Thyroid gland (tissue), 4 donors: ENCODE data around the gene ANKRD31. TPM values are rescaled to one million over a fixed set of nuclear protein-coding genes. Genes with fewer than 3 reads are reported as not detected.

ENCODE experiments used
- DNase-seq, 2 donors: peaks; one replicate each; pipeline ENCODE4 v3.0.0-alpha.2; 2019
- H3K27ac ChIP-seq, 3 donors: fragments of 200-600 bp; sonication (generic); 1 replicate in 2 of 3; 2 replicates in 1 of 3; pipeline ENCODE4 v1.5.1; 2016 to 2019; ENCODE audit warnings: mild to moderate bottlenecking in 1 of 3, moderate library complexity in 1 of 3
- H3K27me3 ChIP-seq: fragments of 200-600 bp; sonication (generic); one replicate; pipeline ENCODE4 v1.5.1; 2019
- H3K36me3 ChIP-seq, 2 donors: fragments of 200-600 bp; sonication (generic); one replicate each; pipeline ENCODE4 v1.5.1; 2016 to 2019
- H3K4me1 ChIP-seq, 2 donors: fragments of 200-600 bp; sonication (generic); one replicate each; pipeline ENCODE4 v1.5.1; 2017 to 2019
- H3K4me3 ChIP-seq, 3 donors: fragments of 200-600 bp; sonication (generic); replicated peaks in 1 of 3; 1 replicate in 2 of 3; 2 replicates in 1 of 3; pipeline ENCODE4 v1.5.1; 2016; ENCODE audit warnings: mild to moderate bottlenecking in 1 of 3
- H3K9me3 ChIP-seq: fragments of 200-600 bp; sonication (generic); one replicate; pipeline ENCODE4 v1.5.1; 2017
- POLR2A ChIP-seq, 2 donors: fragments of 450-650 bp; IDR thresholded peaks; one replicate each; pipeline ENCODE4 v1.6.1; 2017; ENCODE audit warnings: antibody characterized with exemption in 2 of 2, mild to moderate bottlenecking in 2 of 2, moderate library complexity in 1 of 2
- WGBS, 2 donors: methylation state at CpG; one replicate each; pipeline ENCODE4 v1.1.5; 2017; 5-methylcytosine and 5-hydroxymethylcytosine counted together
- intact Hi-C: fragments of 100-400 bp; cut with DNase I; formaldehyde crosslinking; loops from one replicate; pipeline ENCODE4 v1.15.1; 2023
- total RNA-seq, 4 donors: library from RNA; depleted of rRNA; stranded (reverse); fragments of >200 nt; gene quantifications; one replicate each; pipeline ENCODE4 v1.2.3, GENCODE V29; 2016
- TF ChIP-seq, protein P1 (sequence below), 6 experiments: fragments of 200-600 bp in 3 of 6; fragments of 450-650 bp in 3 of 6; sonication (generic) in 3 of 6; IDR thresholded peaks; one replicate each; pipeline ENCODE4 v1.5.1; 2016 to 2019; ENCODE audit warnings: antibody characterized with exemption in 6 of 6, mild to moderate bottlenecking in 2 of 6, inconsistent platforms in 1 of 6, moderate library complexity in 1 of 6

The ANKRD31 gene
- total RNA-seq, 4 donors from 2014 or later, result 0.11 to 0.81 (median 0.33) TPM

DNA sequence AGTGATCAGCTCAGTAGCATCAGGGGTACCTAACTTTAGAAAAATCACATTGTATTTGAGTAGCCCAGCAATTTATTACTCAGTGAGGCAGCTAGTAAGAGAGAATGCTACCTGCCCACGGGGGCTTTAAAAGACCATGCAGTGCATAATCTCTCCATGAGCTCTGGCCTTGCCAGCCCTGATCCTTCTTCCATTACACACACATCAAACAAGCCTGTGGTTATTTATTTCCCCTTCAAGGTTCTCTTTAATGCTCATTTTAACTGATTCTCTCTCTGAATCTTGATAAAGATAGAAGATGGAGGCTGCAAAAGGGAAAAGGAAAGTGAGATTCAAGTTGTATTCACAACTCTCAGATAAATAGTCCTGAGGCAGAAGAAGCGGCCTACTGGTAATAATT is 22.3 kb downstream of the ANKRD31 start:
- no peak overlapping the region for H3K27ac ChIP-seq
- TF ChIP-seq, protein P1, sequence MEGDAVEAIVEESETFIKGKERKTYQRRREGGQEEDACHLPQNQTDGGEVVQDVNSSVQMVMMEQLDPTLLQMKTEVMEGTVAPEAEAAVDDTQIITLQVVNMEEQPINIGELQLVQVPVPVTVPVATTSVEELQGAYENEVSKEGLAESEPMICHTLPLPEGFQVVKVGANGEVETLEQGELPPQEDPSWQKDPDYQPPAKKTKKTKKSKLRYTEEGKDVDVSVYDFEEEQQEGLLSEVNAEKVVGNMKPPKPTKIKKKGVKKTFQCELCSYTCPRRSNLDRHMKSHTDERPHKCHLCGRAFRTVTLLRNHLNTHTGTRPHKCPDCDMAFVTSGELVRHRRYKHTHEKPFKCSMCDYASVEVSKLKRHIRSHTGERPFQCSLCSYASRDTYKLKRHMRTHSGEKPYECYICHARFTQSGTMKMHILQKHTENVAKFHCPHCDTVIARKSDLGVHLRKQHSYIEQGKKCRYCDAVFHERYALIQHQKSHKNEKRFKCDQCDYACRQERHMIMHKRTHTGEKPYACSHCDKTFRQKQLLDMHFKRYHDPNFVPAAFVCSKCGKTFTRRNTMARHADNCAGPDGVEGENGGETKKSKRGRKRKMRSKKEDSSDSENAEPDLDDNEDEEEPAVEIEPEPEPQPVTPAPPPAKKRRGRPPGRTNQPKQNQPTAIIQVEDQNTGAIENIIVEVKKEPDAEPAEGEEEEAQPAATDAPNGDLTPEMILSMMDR (IDR thresholded peaks at IDR 0.05), result no peak
- no peak for TF ChIP-seq POLR2A (IDR thresholded peaks at IDR 0.05)
- intact Hi-C loops, result no loop called here
- no peaks in the 10 kb centered on the region for H3K9me3 ChIP-seq
- no peak for DNase-seq
- H3K4me1 ChIP-seq, result no peaks in the 10 kb centered on the region
- no peaks in the 10 kb centered on the region for H3K27me3 ChIP-seq
- WGBS, 2 donors, result 83 to 86% methylated on average over 2 of the region's 2 CpGs
- no peak overlapping the region for H3K4me3 ChIP-seq
- no peaks in the 10 kb centered on the region for H3K36me3 ChIP-seq

DNA sequence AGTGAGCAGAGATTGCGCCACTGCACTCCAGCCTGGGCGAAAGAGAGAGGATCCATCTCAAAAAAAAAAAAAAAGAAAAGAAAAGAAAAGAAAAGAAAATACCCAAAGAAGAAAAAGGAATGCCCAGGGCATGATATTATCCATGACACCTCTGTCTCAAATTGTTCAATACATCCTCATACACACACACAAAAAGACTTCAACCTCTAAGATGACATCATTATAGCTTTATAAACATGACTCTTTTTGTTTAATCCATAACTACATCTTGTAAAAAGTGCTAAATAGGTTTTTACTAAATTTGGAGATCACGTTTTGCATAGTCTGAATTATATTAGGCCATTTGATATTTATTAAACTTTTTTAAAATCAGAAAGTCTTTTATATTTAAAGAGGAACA is 33.1 kb downstream of the ANKRD31 start:
- no peaks in the 10 kb centered on the region for H3K36me3 ChIP-seq
- no peak overlapping the region for H3K4me3 ChIP-seq
- no peak for DNase-seq
- H3K9me3 ChIP-seq, result no peaks in the 10 kb centered on the region
- H3K27ac ChIP-seq, result no peak overlapping the region
- 92 to 95% methylated on average over 3 of the region's 3 CpGs for WGBS, 2 donors
- no peaks in the 10 kb centered on the region for H3K4me1 ChIP-seq
- intact Hi-C loops, result no loop called here
- TF ChIP-seq, protein P1 (IDR thresholded peaks at IDR 0.05), result no peak
- TF ChIP-seq POLR2A (IDR thresholded peaks at IDR 0.05), result no peak
- no peaks in the 10 kb centered on the region for H3K27me3 ChIP-seq

DNA sequence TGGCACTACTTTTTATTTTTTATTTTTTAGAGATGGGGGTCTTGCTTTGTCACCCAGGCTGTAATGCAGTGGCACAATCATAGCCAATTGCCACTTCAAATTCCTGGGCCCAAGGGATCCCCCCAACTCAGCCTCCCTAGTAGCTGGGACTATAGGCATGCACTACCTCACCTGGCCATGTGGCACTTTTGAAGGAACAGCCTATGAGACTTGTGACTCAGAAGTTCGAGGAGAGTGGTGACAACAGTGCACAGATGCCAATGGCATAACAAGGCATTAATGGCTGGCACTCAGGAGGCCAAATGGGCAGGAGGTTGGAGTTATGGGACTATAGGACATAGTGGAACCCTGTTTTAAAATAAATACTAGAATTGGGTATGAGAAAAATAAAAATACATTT is 33.7 kb downstream of the ANKRD31 start:
- intact Hi-C loops, result no loop called here
- H3K36me3 ChIP-seq, result no peaks in the 10 kb centered on the region
- H3K27ac ChIP-seq, result no peak overlapping the region
- no peak for TF ChIP-seq POLR2A (IDR thresholded peaks at IDR 0.05)
- TF ChIP-seq, protein P1 (IDR thresholded peaks at IDR 0.05), result no peak
- WGBS, 2 donors, result 75 to 84% methylated on average over 1 of the region's 1 CpG
- H3K4me3 ChIP-seq, result no peak overlapping the region
- H3K9me3 ChIP-seq, result no peaks in the 10 kb centered on the region
- no peak for DNase-seq
- no peaks in the 10 kb centered on the region for H3K4me1 ChIP-seq
- no peaks in the 10 kb centered on the region for H3K27me3 ChIP-seq

DNA sequence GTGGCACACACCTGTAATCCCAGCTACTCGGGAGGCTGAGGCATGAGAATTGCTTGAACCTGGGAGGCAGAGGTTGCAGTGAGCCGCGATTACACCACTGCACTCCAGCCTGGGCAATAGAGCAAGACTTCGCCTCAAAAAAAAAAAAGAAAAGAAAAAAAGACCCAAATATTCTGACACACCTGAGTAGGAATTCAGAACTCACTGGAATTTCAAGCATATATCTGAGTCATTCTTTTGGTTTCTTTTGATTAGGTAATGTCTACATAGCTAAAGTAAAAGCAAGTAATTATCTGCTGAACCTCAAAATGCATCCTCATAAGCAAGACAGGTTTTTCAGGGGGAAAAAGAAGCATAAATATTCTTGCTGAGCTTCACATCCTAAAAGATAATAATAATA is 35.9 kb downstream of the ANKRD31 start:
- TF ChIP-seq, protein P1 (IDR thresholded peaks at IDR 0.05), result no peak
- no peak for TF ChIP-seq POLR2A (IDR thresholded peaks at IDR 0.05)
- intact Hi-C loops, result no loop called here
- Histone ChIP-seq H3K27ac (no peak overlapping the region), H3K4me1 (no peaks in the 10 kb centered on the region), H3K27me3 (no peaks in the 10 kb centered on the region), H3K4me3 (no peak overlapping the region), H3K9me3 (no peaks in the 10 kb centered on the region), H3K36me3 (no peaks in the 10 kb centered on the region)
- WGBS, 2 donors, result 97 to 99% methylated on average over 4 of the region's 4 CpGs
- DNase-seq, result no peak

DNA sequence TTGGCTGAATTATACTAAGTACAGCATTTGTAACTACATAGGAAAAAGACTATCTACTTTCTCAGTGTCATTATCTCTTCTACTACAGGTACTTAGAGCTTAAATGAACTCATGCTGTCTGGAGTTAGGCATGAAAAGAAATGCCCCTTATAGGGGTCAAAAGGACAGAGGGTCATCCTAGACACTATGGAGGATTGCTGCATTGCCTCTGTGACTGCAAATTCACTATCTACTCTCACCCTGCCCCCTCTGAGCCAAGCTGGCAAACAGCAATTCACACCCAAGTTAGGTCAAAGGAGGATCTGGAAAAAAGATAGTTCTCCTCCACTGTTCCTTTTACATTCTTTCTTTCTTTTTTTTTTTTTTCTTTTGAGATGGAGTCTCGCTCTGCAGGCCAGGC is 36.7 kb downstream of the ANKRD31 start:
- Histone ChIP-seq H3K9me3 (no peaks in the 10 kb centered on the region), H3K4me1 (no peaks in the 10 kb centered on the region), H3K4me3 (no peak overlapping the region), H3K36me3 (no peaks in the 10 kb centered on the region), H3K27ac (no peak overlapping the region), H3K27me3 (no peaks in the 10 kb centered on the region)
- 89 to 96% methylated on average over 1 of the region's 1 CpG for WGBS, 2 donors
- no peak for DNase-seq
- intact Hi-C loops, result no loop called here
- no peak for TF ChIP-seq POLR2A (IDR thresholded peaks at IDR 0.05)
- TF ChIP-seq, protein P1 (IDR thresholded peaks at IDR 0.05), result no peak
